Lung (tissue), 16 donors: Measurements from ENCODE around the gene ANKRD11. TPM values are rescaled to one million over a fixed set of nuclear protein-coding genes. Genes with fewer than 3 reads are reported as not detected.

ENCODE experiments used
- ATAC-seq: fragments of 200-7000 bp; cut with Tn5 transposase; one replicate; pipeline ENCODE4 v1.9.1; 2020; ENCODE audit warnings: moderate number of reproducible peaks; ENCODE audit not compliant: insufficient read depth, low FRiP score
- DNase-seq, 3 donors: peaks; one replicate each; pipeline ENCODE4 v3.0.0-alpha.2; 2013 to 2017
- H3K27ac ChIP-seq, 2 donors: one replicate each; pipeline ENCODE4 v1.5.1; 2013; ENCODE audit warnings: mild to moderate bottlenecking in 2 of 2, moderate library complexity in 2 of 2, control low read depth in 1 of 2, inconsistent platforms in 1 of 2, low read depth in 1 of 2, low read length in 1 of 2
- H3K27me3 ChIP-seq, 3 donors: one replicate each; pipeline ENCODE4 v1.5.1; 2013; ENCODE audit warnings: low read length in 2 of 3; ENCODE audit not compliant: control insufficient read depth in 3 of 3, insufficient read depth in 3 of 3
- H3K36me3 ChIP-seq, 4 donors: one replicate each; pipeline ENCODE4 v1.5.1; 2013; ENCODE audit warnings: low read length in 4 of 4, mild to moderate bottlenecking in 1 of 4, moderate library complexity in 1 of 4; ENCODE audit not compliant: control insufficient read depth in 4 of 4, insufficient read depth in 4 of 4
- H3K4me1 ChIP-seq, 5 donors: one replicate each; pipeline ENCODE4 v1.5.1; 2013; ENCODE audit warnings: low read length in 5 of 5, mild to moderate bottlenecking in 2 of 5, moderate library complexity in 1 of 5; ENCODE audit not compliant: control insufficient read depth in 5 of 5, insufficient read depth in 5 of 5
- H3K4me3 ChIP-seq: one replicate; pipeline ENCODE4 v1.5.1; 2013; ENCODE audit warnings: mild to moderate bottlenecking, control low read depth, moderate library complexity
- H3K9ac ChIP-seq, 2 donors: one replicate each; pipeline ENCODE4 v1.5.1; 2013; ENCODE audit warnings: low read length in 2 of 2, control low read depth in 1 of 2; ENCODE audit not compliant: insufficient read depth in 1 of 2
- H3K9me3 ChIP-seq, 4 donors: one replicate each; pipeline ENCODE4 v1.5.1; 2013; ENCODE audit warnings: low read length in 3 of 4, mild to moderate bottlenecking in 1 of 4, moderate library complexity in 1 of 4; ENCODE audit not compliant: control insufficient read depth in 4 of 4, insufficient read depth in 3 of 4
- WGBS, 2 donors: extraction: QIAGEN DNeasy Blood & Tissue Kit; methylation state at CpG; one replicate each; pipeline ENCODE4 v1.1.7; 2013; 5-methylcytosine and 5-hydroxymethylcytosine counted together
- long read RNA-seq, 5 donors: transcript quantifications; one replicate each; lab custom pipeline, GENCODE V29; 2026
- polyA plus RNA-seq, 2 donors: library from polyadenylated mRNA; stranded (reverse); fragments of 200-250 nt; gene quantifications; one replicate each; pipeline ENCODE4 v1.2.1, GENCODE V29; 2013
- total RNA-seq, 2 donors: library from RNA; depleted of rRNA in 1 of 2; stranded (reverse); fragments of >200 nt in 1 of 2; gene quantifications; one replicate each; pipeline ENCODE4 v1.2.1, GENCODE V29; 2014 to 2021
- TF ChIP-seq, protein P1 (sequence below): IDR thresholded peaks from 2 replicates; pipeline ENCODE4 v1.5.1; 2012; ENCODE audit warnings: mild to moderate bottlenecking; ENCODE audit errors: control extremely low read depth, extremely low read depth
- donor health status: control.
- donor health status: control.
- donor health status: Bipolar disorder and iron deficiency.
- donor health status: healthy.
- donor health status: DM: yes; HTN: yes; CAD: no.

Gene ANKRD11
- 100 to 1,000 TPM; 111 to 162 TPM for total RNA-seq
- polyA plus RNA-seq, result 10 to 100 TPM; 58.5 to 67.8 TPM
- long read RNA-seq, donor 1, transcript ANKRD11-219 (1 exons, 2,239 nt), result major isoform, 12 of 54 reads
- long read RNA-seq, donor 1, partial matches to known transcripts, result 38 of 54 reads
- long read RNA-seq, donor 1, other reads (novel, unspliced or antisense), result 0 of 54 reads
- long read RNA-seq, donor 2, transcript ANKRD11-219 (1 exons, 2,239 nt), result major isoform, 5 of 6 reads
- long read RNA-seq, donor 2, partial matches to known transcripts, result 0 of 6 reads
- long read RNA-seq, donor 2, other reads (novel, unspliced or antisense), result 0 of 6 reads
- long read RNA-seq, donor 3, transcript ANKRD11-219 (1 exons, 2,239 nt), result major isoform, 6 of 16 reads
- long read RNA-seq, donor 3, partial matches to known transcripts, result 9 of 16 reads
- long read RNA-seq, donor 3, other reads (novel, unspliced or antisense), result 0 of 16 reads
- long read RNA-seq, donor 4, transcript ANKRD11-219 (1 exons, 2,239 nt), result major isoform, 15 of 15 reads
- long read RNA-seq, donor 4, partial matches to known transcripts, result 0 of 15 reads
- long read RNA-seq, donor 4, other reads (novel, unspliced or antisense), result 0 of 15 reads
- long read RNA-seq, donor 5, transcript ANKRD11-219 (1 exons, 2,239 nt), result major isoform, 22 of 42 reads
- long read RNA-seq, donor 5, partial matches to known transcripts, result 15 of 42 reads
- long read RNA-seq, donor 5, other reads (novel, unspliced or antisense), result 0 of 42 reads

DNA sequence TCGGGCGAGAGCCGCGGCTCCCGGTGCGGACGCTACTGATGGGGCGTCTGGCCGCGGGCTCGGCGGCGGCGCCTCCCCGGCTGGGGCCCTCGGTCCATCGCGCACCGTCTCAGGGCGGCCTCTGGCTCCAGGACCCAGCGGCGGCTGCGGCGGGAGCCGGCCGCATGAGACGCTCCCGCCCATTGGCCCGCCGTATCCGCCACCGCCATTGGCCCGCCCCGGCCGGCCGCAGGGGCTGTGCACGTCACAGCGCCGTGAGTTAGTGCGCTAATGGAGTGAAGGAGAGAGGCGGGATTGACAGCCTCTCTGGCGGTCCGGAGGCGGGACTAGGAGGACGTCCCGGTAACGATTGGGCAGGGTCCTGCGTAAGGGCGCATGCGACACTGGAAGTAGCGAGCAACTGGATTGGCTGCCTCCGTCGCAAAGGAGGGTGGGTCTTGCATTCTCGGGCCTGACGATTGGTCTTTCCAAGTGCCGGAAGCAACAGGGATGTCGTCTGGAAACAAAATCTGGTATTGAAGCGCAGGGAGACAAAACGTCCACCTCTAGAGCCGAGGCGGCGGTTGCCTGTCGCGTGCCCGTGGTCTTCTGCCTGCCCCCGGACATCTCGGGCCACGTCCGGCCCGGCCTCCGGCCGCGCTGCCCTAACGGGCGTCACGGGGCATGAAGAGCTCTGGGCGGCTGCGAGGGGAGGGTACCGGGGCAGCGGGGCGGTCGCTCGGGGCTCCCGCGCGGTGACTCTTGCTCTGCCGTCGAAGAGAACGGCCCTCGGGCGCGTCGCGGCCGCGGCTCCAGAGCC, at the start of gene ANKRD11:
Gene ANKRD11 (minus strand): TSS at position 123 of the 799 bp plus-strand sequence. CDS start 173,542 bp downstream, outside the sequence.
- H3K9ac ChIP-seq, result peak within 1 kb of the TSS; percentile 51 to 87
- H3K4me1 ChIP-seq, result peaks cover 14 to 36% (median 20%) of the 10 kb centered on the region in 5 donors
- no peaks in the 10 kb centered on the region for H3K27me3 ChIP-seq
- H3K4me3 ChIP-seq, result peak within 1 kb of the TSS; percentile 82
- DNase-seq, result peak; percentile 100
- TF ChIP-seq, protein P1, sequence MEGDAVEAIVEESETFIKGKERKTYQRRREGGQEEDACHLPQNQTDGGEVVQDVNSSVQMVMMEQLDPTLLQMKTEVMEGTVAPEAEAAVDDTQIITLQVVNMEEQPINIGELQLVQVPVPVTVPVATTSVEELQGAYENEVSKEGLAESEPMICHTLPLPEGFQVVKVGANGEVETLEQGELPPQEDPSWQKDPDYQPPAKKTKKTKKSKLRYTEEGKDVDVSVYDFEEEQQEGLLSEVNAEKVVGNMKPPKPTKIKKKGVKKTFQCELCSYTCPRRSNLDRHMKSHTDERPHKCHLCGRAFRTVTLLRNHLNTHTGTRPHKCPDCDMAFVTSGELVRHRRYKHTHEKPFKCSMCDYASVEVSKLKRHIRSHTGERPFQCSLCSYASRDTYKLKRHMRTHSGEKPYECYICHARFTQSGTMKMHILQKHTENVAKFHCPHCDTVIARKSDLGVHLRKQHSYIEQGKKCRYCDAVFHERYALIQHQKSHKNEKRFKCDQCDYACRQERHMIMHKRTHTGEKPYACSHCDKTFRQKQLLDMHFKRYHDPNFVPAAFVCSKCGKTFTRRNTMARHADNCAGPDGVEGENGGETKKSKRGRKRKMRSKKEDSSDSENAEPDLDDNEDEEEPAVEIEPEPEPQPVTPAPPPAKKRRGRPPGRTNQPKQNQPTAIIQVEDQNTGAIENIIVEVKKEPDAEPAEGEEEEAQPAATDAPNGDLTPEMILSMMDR, result no peak
- 0 to 1% methylated on average over 81 to 96 of the region's 96 CpGs for WGBS, 2 donors
- H3K9me3 ChIP-seq, result no peaks in the 10 kb centered on the region
- H3K36me3 ChIP-seq, result peaks cover 0 to 2% (median 0%) of the 10 kb centered on the region in 4 donors
- H3K27ac ChIP-seq, result peak within 1 kb of the TSS; percentile 97 to 98
- ATAC-seq, result peak; percentile 96

DNA sequence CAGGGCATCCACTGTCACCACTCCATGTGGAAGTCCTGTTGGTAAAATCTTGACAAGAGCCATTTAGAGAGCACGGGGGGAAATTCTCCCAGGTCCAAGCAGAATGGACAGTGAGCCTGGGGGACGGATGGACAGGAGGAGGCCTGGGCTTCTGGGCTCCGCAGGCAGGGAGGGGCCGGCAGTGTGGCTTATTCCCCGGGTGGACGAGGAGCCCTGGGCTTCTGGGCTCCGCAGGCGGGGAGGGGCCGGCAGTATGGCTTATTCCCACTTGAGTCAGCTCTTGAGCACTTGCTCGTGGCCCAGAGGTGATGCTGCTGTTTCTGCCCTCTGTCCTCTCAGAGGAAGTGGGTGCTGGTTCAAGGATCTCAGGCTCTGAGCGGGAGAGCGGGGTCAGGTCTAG, 47.9 kb upstream of the ANKRD11 start:
- no peak for ATAC-seq
- WGBS, 2 donors, result 95 to 98% methylated on average over 12 of the region's 12 CpGs
- peaks cover 4 to 49% (median 19%) of the 10 kb centered on the region in 4 donors for H3K36me3 ChIP-seq

DNA sequence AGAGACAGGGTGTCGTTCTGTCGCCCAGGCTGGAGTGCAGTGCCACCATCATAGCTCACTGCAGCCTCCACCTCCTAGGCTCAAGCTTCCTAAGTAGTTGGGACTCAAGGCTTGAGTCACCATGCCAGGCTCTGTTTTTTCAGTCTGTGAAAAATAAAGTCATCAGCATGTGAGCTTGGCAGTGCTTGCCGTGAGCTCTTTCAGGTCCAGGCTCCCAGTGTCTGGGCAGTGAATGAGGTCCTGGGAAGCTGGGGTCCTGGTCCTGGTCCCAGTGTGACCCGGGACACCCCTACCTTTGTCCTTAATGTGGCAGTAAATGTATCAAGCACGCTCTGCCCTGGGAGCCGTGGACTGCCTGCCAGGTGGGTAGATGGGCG, 47.2 kb upstream of the ANKRD11 start:
- Histone ChIP-seq H3K36me3 (peaks cover 4 to 49% (median 19%) of the 10 kb centered on the region in 4 donors), H3K27ac (no peak overlapping the region), H3K9me3 (no peaks in the 10 kb centered on the region), H3K9ac (no peak overlapping the region), H3K4me1 (peaks cover 0 to 6% (median 0%) of the 10 kb centered on the region in 5 donors), H3K27me3 (no peaks in the 10 kb centered on the region), H3K4me3 (no peak overlapping the region)
- TF ChIP-seq, protein P1, result no peak
- DNase-seq (no peak), ATAC-seq (no peak)
- WGBS, 2 donors, result 96 to 98% methylated on average over 7 of the region's 7 CpGs

More for the DNA sequence above, 47.9 kb upstream of the ANKRD11 start:
- TF ChIP-seq, protein P1, result no peak
- Histone ChIP-seq H3K9me3 (no peaks in the 10 kb centered on the region), H3K4me1 (peaks cover 0 to 6% (median 0%) of the 10 kb centered on the region in 5 donors), H3K27me3 (no peaks in the 10 kb centered on the region), H3K9ac (no peak overlapping the region), H3K27ac (no peak overlapping the region), H3K4me3 (no peak overlapping the region)
- no peak for DNase-seq
